ENCODE results near the gene LRRC74B.

DNA sequence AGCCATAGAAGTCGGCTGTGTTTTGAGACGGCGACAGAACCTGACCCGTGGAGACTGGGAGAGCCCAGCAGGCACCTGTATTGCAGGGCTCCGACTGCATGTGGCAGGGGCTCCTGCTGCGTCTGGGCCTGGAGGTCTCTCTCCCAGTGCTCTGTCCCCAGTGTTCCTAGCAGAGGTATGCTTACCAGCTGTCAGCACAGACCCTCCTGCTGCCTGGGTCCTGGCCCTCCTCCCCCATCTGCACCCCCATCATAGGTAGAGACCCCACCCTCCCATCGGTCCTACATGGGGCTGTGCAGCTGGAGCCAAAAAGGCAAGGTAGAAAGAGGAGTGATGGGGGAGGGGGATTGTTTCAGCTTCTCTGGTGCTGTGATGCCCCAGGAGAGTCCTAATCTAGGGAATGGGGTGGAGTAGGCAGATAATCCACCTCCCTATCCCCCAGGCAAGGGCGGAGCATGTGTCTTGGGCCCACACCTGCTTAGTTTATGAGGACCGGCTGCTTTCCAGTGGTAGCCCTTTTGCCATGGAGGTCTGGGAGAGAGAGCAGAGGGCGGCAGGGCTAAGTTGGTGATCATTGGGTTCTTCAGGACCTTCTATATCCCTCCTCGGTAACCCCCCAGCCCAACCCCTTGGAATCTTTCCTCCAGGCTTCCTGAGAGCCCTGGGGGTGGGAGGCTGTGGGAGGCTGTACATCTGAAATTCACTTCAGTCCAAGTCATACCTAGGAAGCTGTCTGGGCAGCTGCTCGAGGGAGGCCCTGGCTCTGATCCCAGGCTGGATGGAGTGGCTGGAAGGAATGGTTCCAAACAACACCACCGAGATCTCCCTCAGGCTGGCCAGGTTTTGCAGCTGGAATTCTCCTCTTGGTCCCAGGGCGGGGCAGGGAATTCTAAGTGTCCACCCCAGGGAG, 18.7 kb upstream of the LRRC74B start:
- TF ChIP-seq, protein P1, sequence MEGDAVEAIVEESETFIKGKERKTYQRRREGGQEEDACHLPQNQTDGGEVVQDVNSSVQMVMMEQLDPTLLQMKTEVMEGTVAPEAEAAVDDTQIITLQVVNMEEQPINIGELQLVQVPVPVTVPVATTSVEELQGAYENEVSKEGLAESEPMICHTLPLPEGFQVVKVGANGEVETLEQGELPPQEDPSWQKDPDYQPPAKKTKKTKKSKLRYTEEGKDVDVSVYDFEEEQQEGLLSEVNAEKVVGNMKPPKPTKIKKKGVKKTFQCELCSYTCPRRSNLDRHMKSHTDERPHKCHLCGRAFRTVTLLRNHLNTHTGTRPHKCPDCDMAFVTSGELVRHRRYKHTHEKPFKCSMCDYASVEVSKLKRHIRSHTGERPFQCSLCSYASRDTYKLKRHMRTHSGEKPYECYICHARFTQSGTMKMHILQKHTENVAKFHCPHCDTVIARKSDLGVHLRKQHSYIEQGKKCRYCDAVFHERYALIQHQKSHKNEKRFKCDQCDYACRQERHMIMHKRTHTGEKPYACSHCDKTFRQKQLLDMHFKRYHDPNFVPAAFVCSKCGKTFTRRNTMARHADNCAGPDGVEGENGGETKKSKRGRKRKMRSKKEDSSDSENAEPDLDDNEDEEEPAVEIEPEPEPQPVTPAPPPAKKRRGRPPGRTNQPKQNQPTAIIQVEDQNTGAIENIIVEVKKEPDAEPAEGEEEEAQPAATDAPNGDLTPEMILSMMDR (IDR thresholded peaks at IDR 0.05) = no peak
- TF ChIP-seq POLR2A (IDR thresholded peaks at IDR 0.05) = no peak
- no peak for TF ChIP-seq EP300 (IDR thresholded peaks at IDR 0.05)
